DMS114 treated with DMSO at 0.1 percent for 48 hours (cell line): ENCODE data around the gene OSER1.
"Not testable (repeated sequence)": the region's sequence is repeated elsewhere in the genome, so short reads cannot be mapped to it uniquely, and the experiment has no call there.

ENCODE experiments used
- DNase-seq: peaks from one replicate; lab custom pipeline; 2025; ENCODE audit not compliant: unreplicated experiment; lab: John Stamatoyannopoulos, UW

OSER1 gene

DNA sequence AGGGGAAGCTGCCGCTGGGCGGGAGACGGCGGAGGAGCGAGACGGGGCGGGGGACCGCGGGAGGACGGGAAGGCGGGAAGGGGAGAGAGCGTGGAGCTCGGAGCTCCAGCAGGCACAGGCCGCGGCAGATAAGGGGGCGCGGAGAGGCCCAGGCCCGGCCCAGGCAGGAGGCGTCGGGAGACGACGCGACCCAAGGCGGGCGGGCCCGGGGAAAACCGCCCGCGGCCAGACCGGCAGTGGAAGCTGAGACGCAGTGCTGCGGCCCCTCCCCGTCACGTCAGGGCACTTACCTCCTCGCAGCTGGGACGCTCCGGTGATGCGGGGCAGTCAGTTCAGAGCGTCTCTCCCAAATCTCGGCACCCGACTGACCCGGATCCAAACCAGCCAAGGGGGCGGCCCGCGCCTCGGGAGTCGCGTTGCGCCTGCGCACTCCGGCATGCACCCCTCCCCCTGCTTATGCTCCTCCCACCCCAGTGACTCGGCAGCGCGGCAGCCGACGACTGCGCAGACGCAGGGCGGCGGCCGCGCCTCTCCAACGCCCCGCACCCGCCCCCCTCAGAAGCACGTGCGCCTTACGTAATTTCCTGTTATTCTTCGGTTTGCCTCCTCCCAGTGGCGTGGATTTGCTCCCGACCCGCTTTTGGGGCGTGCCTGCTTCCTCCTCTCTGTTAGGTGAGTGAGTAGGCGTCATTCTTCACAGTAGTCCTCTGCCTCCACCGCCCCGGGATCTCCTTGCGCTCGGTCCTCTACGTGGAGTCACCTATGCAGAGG lies at the start of gene OSER1:
Gene OSER1, minus strand, starts transcription at position 366 of the 771 bp plus-strand sequence. CDS start 3,814 bp downstream, outside the sequence.
- peak; percentile 90 for DNase-seq

DNA sequence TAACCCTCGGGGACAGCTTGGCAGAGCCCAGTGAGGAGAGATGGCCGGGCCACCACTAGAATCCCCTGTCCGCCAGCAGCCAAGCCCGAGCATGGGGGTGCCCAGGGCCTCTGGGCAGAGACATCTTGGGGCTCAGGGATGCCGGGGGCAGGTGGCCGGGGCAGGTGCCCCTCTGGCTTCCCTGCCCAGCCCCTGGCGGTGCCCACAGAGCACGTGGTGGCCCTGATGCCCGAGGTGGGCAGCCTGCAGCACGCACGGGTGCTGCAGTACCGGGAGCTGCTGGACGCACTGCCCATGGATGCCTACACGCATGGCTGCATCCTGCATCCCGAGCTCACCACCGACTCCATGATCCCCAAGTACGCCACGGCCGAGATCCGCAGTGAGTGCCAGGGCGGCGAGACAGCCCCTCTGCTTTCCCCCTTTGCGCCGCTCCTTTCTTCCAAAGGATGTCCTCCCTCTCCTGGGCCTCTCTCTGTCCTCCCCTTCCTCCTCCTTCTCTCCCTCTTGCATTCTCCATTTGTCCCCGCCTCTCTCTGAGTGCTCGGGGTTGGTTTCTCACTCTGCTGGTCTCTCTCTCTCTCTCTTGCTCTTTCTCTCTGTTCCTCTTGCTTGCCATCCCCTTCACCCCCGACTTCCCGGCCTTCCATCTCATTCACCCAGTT lies 47.8 kb upstream of the OSER1 start:
- no peak for DNase-seq

DNA sequence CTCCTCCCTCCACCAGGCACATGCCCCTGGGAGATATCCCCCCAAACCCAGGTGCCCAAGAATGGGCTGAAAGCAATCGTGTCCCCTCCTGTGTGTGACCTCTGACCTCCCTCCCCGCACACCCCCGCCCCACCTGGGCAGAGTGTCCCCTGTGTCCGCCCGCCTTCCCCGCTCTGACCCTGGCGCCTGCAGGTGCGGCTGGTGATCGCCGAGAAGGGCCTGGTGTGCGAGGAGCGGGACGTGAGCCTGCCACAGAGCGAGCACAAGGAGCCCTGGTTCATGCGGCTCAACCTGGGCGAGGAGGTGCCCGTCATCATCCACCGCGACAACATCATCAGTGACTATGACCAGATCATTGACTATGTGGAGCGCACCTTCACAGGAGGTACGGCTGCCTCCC lies 46.4 kb upstream of the OSER1 start:
- DNase-seq = no peak

DNA sequence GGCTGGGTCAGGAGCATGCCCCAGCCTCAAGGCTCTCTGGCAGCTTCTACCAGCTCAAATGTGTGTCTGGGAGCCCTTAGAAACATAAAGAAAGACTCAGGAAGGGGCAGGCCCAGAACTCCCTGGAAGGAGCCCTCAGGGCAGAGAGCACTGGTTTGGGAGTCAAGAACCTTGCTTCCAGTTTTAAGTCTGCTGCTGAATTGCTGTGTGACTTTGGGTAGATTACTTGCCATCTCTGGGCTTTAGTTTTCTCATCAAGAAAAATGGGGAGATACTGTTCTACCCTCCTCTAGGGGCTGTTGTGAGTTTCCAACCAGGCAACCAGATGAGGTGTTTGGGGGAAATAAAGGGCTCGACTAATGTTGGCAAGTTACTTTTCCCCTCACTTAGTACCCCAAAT lies 45.4 kb upstream of the OSER1 start:
- no peak for DNase-seq

DNA sequence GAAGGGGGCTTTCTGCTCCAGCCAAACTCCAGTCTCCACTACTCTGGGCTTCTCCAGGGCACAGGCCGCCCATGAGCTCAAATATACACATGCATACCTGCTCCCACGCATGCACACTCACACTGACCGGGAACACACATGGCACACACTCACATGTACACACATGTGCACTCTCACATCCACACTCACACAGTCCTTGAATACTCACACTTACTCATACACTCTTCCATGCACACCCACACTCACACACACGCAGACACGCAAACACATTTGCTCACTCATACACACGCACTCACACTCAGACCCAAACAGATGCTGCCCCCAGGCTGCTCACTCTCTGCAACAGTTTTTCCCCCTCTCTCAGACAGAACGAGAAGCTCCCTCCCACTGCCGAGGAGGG lies 43.5 kb upstream of the OSER1 start:
- DNase-seq = no peak

DNA sequence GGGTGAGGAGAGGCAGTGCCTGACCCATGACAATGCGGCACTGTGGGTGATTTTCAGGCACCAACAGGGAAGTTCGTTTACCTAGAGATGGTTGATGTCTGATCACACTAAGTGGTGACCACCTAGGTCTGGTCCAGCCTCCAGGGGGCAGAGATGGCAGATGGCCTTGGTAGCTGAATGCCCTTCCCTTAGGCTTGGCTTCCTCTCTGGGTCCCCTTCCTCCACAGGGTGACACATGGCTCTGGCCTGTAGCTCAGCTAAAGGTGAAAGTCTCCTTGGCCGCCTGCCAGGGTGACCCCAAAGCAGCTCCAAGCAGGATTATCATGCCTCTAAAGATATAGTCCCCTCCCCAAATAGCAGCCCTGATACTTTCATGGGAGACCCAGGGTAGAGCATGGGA lies 43.0 kb upstream of the OSER1 start:
- no peak for DNase-seq

DNA sequence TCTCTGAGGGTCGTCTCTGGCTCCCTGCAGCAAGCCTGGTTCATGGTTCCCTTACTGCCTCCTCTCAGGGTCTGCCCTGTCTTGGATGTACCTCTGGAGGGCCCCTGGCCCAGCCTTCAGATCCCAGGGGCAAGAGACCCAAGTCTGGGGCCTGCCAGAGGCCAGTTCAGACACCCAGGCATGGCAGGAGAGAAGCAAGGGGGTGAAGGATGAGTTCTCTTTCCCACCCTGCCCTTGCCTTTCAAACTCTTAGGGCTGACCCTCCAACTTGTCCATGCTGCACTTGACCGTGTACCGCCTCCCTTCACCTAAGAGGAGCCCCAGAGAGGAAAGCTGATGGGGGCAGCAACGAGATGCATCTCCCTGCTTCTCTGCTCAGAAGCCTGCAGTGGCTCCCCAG lies 40.7 kb upstream of the OSER1 start:
- no peak for DNase-seq

DNA sequence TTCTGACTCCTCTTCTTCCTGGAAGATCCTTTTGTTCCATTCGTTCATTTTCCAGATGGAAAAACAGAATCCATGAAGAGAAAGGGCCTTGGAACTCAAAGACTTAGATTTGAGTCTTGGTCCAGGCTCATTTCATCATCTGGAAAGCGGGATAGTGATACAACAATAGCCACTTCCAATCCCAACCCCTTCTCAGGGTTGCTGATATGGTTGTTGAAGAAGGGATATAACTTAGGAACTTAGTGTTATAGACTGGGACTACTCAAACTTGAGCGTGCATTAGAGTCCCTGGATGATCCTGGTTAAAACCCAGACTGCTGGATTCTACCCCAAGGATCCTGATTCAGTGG lies 37.8 kb upstream of the OSER1 start:
- DNase-seq = no peak

DNA sequence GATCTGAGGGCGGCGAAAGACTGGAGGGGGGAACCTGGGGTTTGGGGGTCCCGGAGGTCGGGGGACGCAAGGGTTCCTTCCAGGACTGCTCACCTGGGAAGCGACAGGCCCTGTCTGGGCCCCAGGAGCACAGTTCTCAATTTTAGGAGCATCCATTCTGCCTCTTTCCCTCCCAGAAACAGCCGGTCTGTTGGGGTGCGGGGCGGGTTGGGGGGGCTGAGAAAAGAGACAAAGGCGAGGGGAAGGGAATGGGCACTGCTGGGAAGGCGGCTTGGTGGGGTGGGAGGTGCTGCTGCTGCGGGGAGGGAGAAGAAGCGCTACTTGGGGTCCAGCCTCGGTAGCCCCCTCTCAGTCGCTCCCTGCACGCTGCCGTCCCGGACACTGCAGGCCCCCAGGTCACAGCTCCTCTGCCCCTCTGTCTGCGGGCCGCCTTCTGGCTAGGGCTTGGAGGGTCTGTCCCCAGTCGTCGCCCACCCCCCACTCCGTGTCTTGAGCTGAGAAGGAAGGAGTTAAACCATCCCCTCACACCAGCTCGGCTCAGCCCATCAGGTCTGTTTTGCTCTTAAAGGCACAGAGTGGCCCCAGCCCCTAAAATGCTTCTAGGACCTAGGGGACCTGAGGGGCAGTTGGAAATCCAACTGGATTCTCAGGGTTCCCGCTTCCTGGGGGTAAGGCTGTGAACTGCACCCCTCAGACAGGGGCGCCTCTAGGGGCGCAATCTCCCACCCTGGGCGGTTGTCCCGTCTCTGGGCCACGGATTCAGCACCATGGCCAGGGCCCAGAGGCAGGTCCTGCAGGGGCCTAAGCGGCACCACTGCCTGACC lies 37.2 kb upstream of the OSER1 start:
- no peak for DNase-seq

DNA sequence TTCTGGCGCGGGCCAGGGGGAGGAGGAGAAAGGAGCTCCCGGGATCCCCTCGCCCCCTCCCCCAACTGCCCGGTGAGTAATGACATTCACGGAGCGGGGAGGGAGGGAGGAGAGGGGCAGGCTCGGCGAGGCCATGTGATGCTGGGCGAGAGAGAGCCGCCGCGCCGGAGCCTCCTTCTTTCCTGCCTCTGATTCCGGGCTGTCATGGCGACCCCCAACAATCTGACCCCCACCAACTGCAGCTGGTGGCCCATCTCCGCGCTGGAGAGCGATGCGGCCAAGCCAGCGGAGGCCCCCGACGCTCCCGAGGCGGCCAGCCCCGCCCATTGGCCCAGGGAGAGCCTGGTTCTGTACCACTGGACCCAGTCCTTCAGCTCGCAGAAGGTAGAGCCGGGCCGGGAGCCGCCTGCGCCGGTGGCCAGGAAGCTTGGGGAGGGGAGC lies 36.6 kb upstream of the OSER1 start, which contains the start of gene GDAP1L1:
Gene GDAP1L1, plus strand, starts transcription at position 178 of the 441 bp plus-strand sequence. Its CDS starts 27 bp downstream, at position 205.
- DNase-seq = no peak

DNA sequence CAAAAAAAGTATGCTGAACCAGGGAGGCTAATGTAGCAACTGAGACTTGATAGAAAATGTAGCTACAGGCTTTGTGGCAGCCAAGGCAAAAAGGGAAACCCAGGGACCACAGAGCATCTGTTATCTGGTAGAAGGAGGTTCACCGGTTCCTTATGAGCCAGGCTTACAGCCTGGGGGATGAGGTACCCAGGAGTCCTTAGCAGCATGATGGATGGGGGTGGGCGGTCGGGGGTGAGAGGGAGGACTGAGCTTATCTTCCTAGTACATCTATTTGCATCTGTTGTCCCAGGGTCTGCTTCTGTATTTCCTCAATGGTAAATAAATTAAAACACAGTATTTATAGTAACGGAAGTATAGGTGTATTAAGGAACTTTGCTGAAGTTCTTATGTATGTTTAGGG lies 35.4 kb upstream of the OSER1 start:
- no peak for DNase-seq

DNA sequence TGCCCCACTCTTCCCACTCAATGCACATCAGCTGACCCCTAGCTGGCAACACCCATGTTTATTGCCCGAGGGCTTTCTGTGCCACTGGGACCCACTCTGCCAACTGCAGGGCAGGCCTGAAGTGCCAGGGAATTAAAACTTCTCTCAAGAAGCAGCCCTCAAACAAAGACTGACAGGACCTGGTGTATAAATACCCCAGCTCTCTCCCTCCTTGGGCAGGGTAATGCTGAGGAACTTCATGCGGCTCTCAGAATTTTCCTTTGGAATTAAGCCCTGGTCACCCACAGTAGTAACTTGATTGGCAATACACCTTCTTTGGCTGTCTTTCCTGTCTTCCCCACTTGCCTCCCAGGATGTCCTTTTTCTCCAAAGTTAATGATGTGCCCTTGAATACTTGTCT lies 31.2 kb upstream of the OSER1 start:
- no peak for DNase-seq

DNA sequence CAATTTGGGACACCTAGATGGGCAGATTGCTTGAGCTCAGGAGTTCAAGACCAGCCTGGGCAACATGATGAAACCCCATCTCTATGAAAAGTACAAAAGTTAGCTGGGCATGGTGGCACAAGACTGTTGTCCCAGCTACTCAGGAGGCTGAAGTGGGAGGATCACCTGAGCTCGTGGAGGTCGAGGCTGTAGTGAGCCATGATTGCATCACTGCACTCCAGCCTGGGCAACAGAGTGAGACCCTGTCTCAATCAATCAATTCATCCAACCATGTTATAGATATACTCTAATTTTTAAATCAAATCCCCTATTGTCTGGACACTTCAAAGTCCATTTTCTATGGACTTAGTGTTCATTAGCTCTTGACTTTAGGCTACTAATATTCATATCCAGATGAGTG lies 26.3 kb upstream of the OSER1 start:
- DNase-seq = not testable (repeated sequence)

DNA sequence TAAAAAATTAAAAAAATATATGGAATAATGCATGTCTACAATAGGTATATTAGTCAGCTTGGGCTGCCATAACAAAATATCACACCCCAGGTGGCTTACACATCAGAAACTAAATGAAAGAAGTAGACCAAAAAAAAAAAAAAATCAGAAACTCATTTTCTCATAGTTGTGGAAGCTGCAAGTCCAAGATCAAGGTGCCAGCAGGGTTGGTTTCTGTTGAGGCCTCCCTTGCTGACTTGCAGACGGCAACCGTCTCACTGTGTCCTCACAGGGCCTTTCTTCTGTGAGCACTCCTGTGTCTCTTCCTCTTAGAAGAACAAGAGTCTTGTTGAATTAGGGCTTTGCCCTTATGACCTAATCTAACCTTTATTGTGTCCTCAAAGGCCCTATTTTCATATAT lies 25.1 kb upstream of the OSER1 start:
- DNase-seq = no peak

DNA sequence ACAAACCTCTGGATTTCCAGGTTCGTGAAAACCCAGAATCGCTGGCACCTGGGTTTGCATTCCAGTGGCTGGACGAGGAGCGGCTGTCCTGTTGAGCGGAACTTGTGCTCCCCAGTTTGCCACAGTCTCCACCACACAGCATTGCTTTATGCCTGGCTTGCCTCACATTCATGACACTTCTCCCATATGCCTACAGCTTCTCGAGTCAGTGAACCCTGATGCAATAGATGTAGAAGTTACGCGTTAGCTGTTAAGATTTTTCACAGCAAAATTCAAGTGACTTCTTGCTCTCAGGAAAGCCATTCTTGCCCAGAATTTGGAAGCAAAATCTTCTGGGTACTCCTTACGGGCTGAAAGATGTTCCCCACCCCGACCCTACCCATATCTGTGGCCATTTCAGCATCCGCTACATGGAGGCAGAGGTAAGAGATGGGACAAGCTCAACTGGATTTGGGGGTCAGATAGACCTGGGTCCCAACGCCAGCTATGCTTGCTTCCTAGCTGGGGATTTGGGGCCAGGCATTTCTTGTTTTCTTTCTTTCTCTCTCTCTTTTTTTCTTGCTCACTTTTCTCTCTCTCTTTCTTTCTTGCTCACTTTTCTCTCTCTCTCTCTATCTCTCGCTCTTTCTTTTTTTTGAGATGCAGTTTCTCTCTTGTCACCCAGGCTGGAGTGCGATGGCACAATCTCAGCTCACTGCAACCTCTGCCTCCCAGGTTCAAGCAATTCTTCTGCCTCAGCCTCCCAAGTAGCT lies 24.2 kb upstream of the OSER1 start:
- no peak for DNase-seq

DNA sequence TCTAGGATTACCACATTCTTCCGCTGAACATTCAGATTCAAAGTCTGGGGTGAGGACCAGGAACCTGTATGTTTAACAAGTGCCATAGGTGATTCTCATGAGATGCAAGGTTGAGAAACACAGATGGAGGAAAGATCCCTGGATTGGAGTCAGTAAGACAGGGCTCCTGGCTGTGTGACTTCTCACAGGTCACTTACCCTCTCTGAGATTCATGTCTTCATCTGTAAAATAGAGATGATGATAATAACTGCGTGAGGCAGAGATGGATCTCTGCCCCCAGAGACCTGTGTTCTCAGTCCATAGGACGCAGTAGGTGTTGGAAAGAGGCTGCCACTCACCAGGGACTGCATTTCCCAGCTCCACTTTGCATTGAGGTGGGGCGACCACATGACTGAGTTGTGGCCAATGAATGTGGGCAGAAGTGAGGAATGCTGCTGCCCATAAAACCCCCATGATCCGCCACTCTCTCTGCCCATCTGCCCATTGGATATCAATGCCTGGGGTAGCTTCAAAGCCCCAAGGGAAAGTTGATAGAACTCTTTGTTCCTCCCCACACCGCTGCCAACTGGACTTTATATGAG lies 23.0 kb upstream of the OSER1 start:
- DNase-seq = no peak

DNA sequence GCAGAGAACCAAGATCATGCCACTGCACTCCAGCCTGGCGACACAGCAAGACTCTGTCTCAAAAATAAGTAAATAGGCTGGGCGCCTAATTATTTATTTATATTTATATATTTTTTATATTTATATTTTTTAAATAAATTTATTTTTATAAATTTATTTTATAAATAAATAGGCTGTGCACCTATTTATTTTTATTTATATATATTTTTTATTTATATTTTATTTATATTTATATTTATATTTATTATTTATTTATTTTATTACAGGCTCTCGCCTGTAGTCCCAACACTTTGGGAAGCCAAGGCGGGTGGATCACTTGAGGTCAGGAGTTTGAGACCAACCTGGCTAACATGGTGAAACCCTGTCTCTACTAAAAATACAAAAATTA lies 21.9 kb upstream of the OSER1 start:
- DNase-seq = not testable (repeated sequence)

DNA sequence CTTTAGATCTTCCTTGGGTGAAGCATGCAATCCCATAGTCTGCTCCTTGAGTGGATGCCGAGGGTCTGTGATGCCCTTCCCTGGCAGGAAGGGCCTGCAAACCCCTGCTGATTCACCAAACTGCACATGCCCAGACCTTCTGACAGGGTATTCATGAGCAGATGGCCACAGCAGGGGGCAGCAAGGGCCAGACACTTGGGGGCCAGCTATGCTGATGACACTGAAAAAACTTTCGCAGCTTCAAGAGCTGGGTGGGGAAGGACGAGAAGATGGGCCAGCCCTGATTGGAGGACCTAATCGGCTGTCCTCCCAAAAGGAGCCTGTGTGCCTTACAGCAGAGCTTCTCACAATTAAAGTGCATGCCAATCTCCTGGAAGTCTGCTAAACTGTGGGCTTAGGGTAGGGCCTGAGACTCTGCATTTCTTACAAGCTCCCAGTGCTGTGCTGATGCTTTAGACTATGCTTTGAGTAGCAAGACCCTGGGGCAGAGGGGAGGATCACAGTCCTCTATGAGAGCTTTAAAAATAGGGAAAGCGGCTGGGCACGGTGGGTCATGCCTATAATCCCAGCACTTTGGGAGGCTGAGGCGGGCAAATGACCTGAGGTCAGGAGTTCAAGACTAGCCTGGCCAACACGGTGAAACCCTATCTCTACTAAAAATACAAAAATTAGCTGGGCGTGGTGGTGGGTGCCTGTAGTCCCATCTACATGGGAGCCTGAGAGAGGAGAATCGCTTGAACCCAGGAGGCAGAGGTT lies 21.3 kb upstream of the OSER1 start:
- no peak for DNase-seq

DNA sequence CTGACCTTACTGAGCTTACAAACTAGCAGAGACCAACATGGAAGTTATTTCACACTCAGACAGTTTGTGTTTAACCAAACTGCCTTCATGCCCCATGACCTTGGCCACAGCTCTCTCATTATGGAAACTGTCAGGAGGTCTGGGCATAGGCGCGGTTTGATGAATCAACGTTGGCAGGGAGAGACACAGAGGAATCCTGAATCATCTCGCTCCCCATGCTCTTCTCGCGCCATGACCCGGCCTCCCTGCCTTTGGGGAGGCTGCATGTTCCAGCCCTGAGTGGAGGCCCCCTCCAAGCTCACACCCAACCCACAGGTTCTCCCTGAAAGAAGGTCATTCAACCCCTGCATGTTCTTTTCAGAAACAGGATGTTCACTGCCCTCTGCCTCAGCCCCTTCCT lies 20.6 kb upstream of the OSER1 start:
- no peak for DNase-seq
